BLaER1 (cell line): Measurements from ENCODE around the gene PRTFDC1.
"Not testable (repeated sequence)": the region's sequence is repeated elsewhere in the genome, so short reads cannot be mapped to it uniquely, and the experiment has no call there.

Source experiments
- H3K27ac ChIP-seq: shearing (Covaris generic); formaldehyde crosslinking; 2 replicates; pipeline ENCODE4 v1.8.1; 2022
- H3K27me3 ChIP-seq: shearing (Covaris generic); formaldehyde crosslinking; 2 replicates; pipeline ENCODE4 v1.8.1; 2022
- H3K36me3 ChIP-seq: shearing (Covaris generic); formaldehyde crosslinking; 2 replicates; pipeline ENCODE4 v1.8.1; 2022
- H3K4me1 ChIP-seq: shearing (Covaris generic); formaldehyde crosslinking; 2 replicates; pipeline ENCODE4 v1.8.1; 2022
- H3K4me2 ChIP-seq: shearing (Covaris generic); formaldehyde crosslinking; 2 replicates; pipeline ENCODE4 v1.8.1; 2022
- H3K4me3 ChIP-seq: shearing (Covaris generic); formaldehyde crosslinking; 2 replicates; pipeline ENCODE4 v1.8.1; 2022
- H3K9ac ChIP-seq: shearing (Covaris generic); formaldehyde crosslinking; 2 replicates; pipeline ENCODE4 v1.8.1; 2022
- H3K9me3 ChIP-seq: shearing (Covaris generic); formaldehyde crosslinking; 2 replicates; pipeline ENCODE4 v1.8.1; 2022
- H4K20me1 ChIP-seq: shearing (Covaris generic); formaldehyde crosslinking; 2 replicates; pipeline ENCODE4 v1.8.1; 2022
- Cebpa-rat ChIP-seq: shearing (Covaris generic); IDR thresholded peaks from 2 replicates; pipeline ENCODE4 v1.8.1; 2022

Gene PRTFDC1

GRCh38 chr10:24983946-24984345, 31.5 kb upstream of the PRTFDC1 start:
- H3K4me3 ChIP-seq: no peak overlapping the region
- H3K4me1 ChIP-seq: no peaks in the 10 kb centered on the region
- H3K4me2 ChIP-seq: no peak overlapping the region
- H3K27ac ChIP-seq: no peak overlapping the region
- no peaks in the 10 kb centered on the region for H3K27me3 ChIP-seq
- H3K9me3 ChIP-seq: no peaks in the 10 kb centered on the region
- H4K20me1 ChIP-seq: no peaks in the 10 kb centered on the region
- no peak overlapping the region for H3K9ac ChIP-seq
- no peak for TF ChIP-seq Cebpa-rat
- H3K36me3 ChIP-seq: no peaks in the 10 kb centered on the region

GRCh38 chr10:24983130-24983529, 30.7 kb upstream of the PRTFDC1 start:
- H3K9ac ChIP-seq: no peak overlapping the region
- no peak overlapping the region for H3K4me3 ChIP-seq
- no peak overlapping the region for H3K27ac ChIP-seq
- H3K9me3 ChIP-seq: no peaks in the 10 kb centered on the region
- TF ChIP-seq Cebpa-rat: no peak
- H3K27me3 ChIP-seq: no peaks in the 10 kb centered on the region
- no peaks in the 10 kb centered on the region for H4K20me1 ChIP-seq
- H3K4me1 ChIP-seq: no peaks in the 10 kb centered on the region
- H3K36me3 ChIP-seq: no peaks in the 10 kb centered on the region
- H3K4me2 ChIP-seq: no peak overlapping the region

GRCh38 chr10:24982319-24983112, 30.1 kb upstream of the PRTFDC1 start:
- no peaks in the 10 kb centered on the region for H3K36me3 ChIP-seq
- H3K27me3 ChIP-seq: no peaks in the 10 kb centered on the region
- H3K9me3 ChIP-seq: no peaks in the 10 kb centered on the region
- H3K9ac ChIP-seq: no peak overlapping the region
- TF ChIP-seq Cebpa-rat: no peak
- no peaks in the 10 kb centered on the region for H4K20me1 ChIP-seq
- no peak overlapping the region for H3K4me3 ChIP-seq
- H3K4me2 ChIP-seq: no peak overlapping the region
- no peaks in the 10 kb centered on the region for H3K4me1 ChIP-seq
- H3K27ac ChIP-seq: no peak overlapping the region

- Histone ChIP-seq H3K9me3 (no peaks in the 10 kb centered on the region), H3K9ac (no peak overlapping the region), H3K4me2 (no peak overlapping the region), H3K36me3 (no peaks in the 10 kb centered on the region), H4K20me1 (no peaks in the 10 kb centered on the region), H3K4me3 (no peak overlapping the region), H3K4me1 (no peaks in the 10 kb centered on the region), H3K27me3 (no peaks in the 10 kb centered on the region), H3K27ac (no peak overlapping the region)
- TF ChIP-seq Cebpa-rat: no peak
These were observed 28.8 kb upstream of the PRTFDC1 start for GRCh38 chr10:24981161-24981710.

GRCh38 chr10:24979685-24980084, 27.3 kb upstream of the PRTFDC1 start:
- H3K4me3 ChIP-seq: no peak overlapping the region
- no peaks in the 10 kb centered on the region for H3K27me3 ChIP-seq
- no peak overlapping the region for H3K9ac ChIP-seq
- H3K4me1 ChIP-seq: no peaks in the 10 kb centered on the region
- TF ChIP-seq Cebpa-rat: no peak
- no peak overlapping the region for H3K27ac ChIP-seq
- no peaks in the 10 kb centered on the region for H4K20me1 ChIP-seq
- no peak overlapping the region for H3K4me2 ChIP-seq
- H3K9me3 ChIP-seq: no peaks in the 10 kb centered on the region
- no peaks in the 10 kb centered on the region for H3K36me3 ChIP-seq

GRCh38 chr10:24974976-24975375, 22.6 kb upstream of the PRTFDC1 start:
- H3K36me3 ChIP-seq: no peaks in the 10 kb centered on the region
- TF ChIP-seq Cebpa-rat: no peak
- H3K4me2 ChIP-seq: no peak overlapping the region
- H3K4me1 ChIP-seq: no peaks in the 10 kb centered on the region
- H3K9me3 ChIP-seq: no peaks in the 10 kb centered on the region
- no peaks in the 10 kb centered on the region for H4K20me1 ChIP-seq
- H3K4me3 ChIP-seq: no peak overlapping the region
- no peaks in the 10 kb centered on the region for H3K27me3 ChIP-seq
- no peak overlapping the region for H3K9ac ChIP-seq
- H3K27ac ChIP-seq: no peak overlapping the region

GRCh38 chr10:24973163-24973562, 20.8 kb upstream of the PRTFDC1 start:
- H3K4me1 ChIP-seq: no peaks in the 10 kb centered on the region
- no peaks in the 10 kb centered on the region for H4K20me1 ChIP-seq
- no peaks in the 10 kb centered on the region for H3K27me3 ChIP-seq
- no peak overlapping the region for H3K4me2 ChIP-seq
- no peaks in the 10 kb centered on the region for H3K36me3 ChIP-seq
- no peak for TF ChIP-seq Cebpa-rat
- H3K9ac ChIP-seq: no peak overlapping the region
- no peak overlapping the region for H3K4me3 ChIP-seq
- H3K9me3 ChIP-seq: no peaks in the 10 kb centered on the region
- H3K27ac ChIP-seq: no peak overlapping the region

GRCh38 chr10:24971374-24971773, 19.0 kb upstream of the PRTFDC1 start:
- H3K27me3 ChIP-seq: no peaks in the 10 kb centered on the region
- H3K4me1 ChIP-seq: no peaks in the 10 kb centered on the region
- H3K9ac ChIP-seq: no peak overlapping the region
- H3K4me3 ChIP-seq: no peak overlapping the region
- H3K27ac ChIP-seq: no peak overlapping the region
- H3K36me3 ChIP-seq: no peaks in the 10 kb centered on the region
- no peak overlapping the region for H3K4me2 ChIP-seq
- TF ChIP-seq Cebpa-rat: no peak
- no peaks in the 10 kb centered on the region for H3K9me3 ChIP-seq
- H4K20me1 ChIP-seq: no peaks in the 10 kb centered on the region

GRCh38 chr10:24969841-24970281, 17.5 kb upstream of the PRTFDC1 start:
- H3K4me3 ChIP-seq: no peak overlapping the region
- no peak overlapping the region for H3K27ac ChIP-seq
- no peaks in the 10 kb centered on the region for H3K4me1 ChIP-seq
- H3K9ac ChIP-seq: no peak overlapping the region
- TF ChIP-seq Cebpa-rat: no peak
- no peak overlapping the region for H3K4me2 ChIP-seq
- H4K20me1 ChIP-seq: no peaks in the 10 kb centered on the region
- no peaks in the 10 kb centered on the region for H3K9me3 ChIP-seq
- H3K36me3 ChIP-seq: no peaks in the 10 kb centered on the region
- no peaks in the 10 kb centered on the region for H3K27me3 ChIP-seq

- not testable (repeated sequence) for H3K9me3 ChIP-seq
These were observed 16.5 kb upstream of the PRTFDC1 start for GRCh38 chr10:24968951-24969350.

More at GRCh38 chr10:24968951-24969350, 16.5 kb upstream of the PRTFDC1 start:
- H3K27ac ChIP-seq, H3K36me3 ChIP-seq, H4K20me1 ChIP-seq, H3K4me1 ChIP-seq, H3K4me3 ChIP-seq, H3K27me3 ChIP-seq, H3K4me2 ChIP-seq, H3K9ac ChIP-seq: not testable (repeated sequence)
